ENCODE measurements around the gene SLC12A2. TPM values are rescaled to one million over a fixed set of nuclear protein-coding genes. Genes with fewer than 3 reads are reported as not detected.

Gene SLC12A2
- total and polyA plus RNA-seq, 2 donors (not counting 1 experiment from before 2014, with no cell fraction given), result 3.1 to 28.7 TPM

GRCh38 chr5:128126241-128126640 lies 42.7 kb downstream of the SLC12A2 start:
- Histone ChIP-seq H3K79me2 (ENCODE audit: control insufficient read depth, insufficient read depth, low read length) (no peaks in the 10 kb centered on the region), H4K20me1 (ENCODE audit: control insufficient read depth, insufficient read depth, low read length, poor library complexity, severe bottlenecking) (no peaks in the 10 kb centered on the region), H3K9me3 (ENCODE audit: control extremely low read depth in 1 of 3, control insufficient read depth in 2 of 3, insufficient read depth in 1 of 3, low read length in 2 of 3) (no peaks in the 10 kb centered on the region), H2AFZ (ENCODE audit: insufficient read depth, low read depth, low read length, poor library complexity, severe bottlenecking) (no peak overlapping the region), H3K9ac (ENCODE audit: low read length) (no peak overlapping the region), H3K4me3 (ENCODE audit: control extremely low read depth in 1 of 5, extremely low read depth in 1 of 5, insufficient read depth in 1 of 5, low read depth in 2 of 5, low read length in 4 of 5) (no peak overlapping the region), H3K4me2 (replicated peaks; ENCODE audit: low read depth, low read length, poor library complexity, severe bottlenecking) (no peak overlapping the region), H3K4me1 (ENCODE audit: control insufficient read depth in 2 of 2, insufficient read depth in 2 of 2, low read length in 2 of 2) (no peaks in the 10 kb centered on the region), H3K27me3 (replicated peaks in 1 of 4; ENCODE audit: control extremely low read depth in 1 of 4, control insufficient read depth in 3 of 4, insufficient read depth in 4 of 4, low read length in 3 of 4) (no peaks in the 10 kb centered on the region), H3K27ac (ENCODE audit: low read length in 2 of 2) (no peak overlapping the region), H3K36me3 (replicated peaks in 1 of 2; ENCODE audit: control extremely low read depth in 1 of 2, control insufficient read depth in 1 of 2, extremely low read depth in 1 of 2, insufficient read depth in 2 of 2, low read length in 1 of 2) (peaks cover 0 to 5% of the 10 kb centered on the region in 2 experiments)
- H3K4me1 Mint-ChIP-seq, result peaks cover 7% of the 10 kb centered on the region
- no peak for TF ChIP-seq CTCF (IDR thresholded peaks at IDR 0.05)
- H3K4me3 Mint-ChIP-seq, result no peak overlapping the region
- CTCF ChIA-PET, result no interaction called here
- H3K27ac Mint-ChIP-seq, result no peak overlapping the region
- no peaks in the 10 kb centered on the region for H3K9me3 Mint-ChIP-seq (ENCODE audit: insufficient read depth)
- intact Hi-C loops (cut with micrococcal nuclease), result no loop called here
- POLR2A ChIA-PET, result no interaction called here
- WGBS (ENCODE audit: insufficient coverage), result no CpG with 5 or more reads among the region's 2 CpGs
- H3K27me3 Mint-ChIP-seq, result no peaks in the 10 kb centered on the region
- no peak for DNase-seq
- no peak for ATAC-seq (ENCODE audit: low read depth)

GRCh38 chr5:128132499-128132898 lies 48.9 kb downstream of the SLC12A2 start:
- POLR2A ChIA-PET, result no interaction called here
- Mint-ChIP-seq H3K27me3 (no peaks in the 10 kb centered on the region), H3K4me3 (no peak overlapping the region), H3K27ac (no peak overlapping the region), H3K4me1 (no peaks in the 10 kb centered on the region), H3K9me3 (ENCODE audit: insufficient read depth) (no peaks in the 10 kb centered on the region)
- DNase-seq, result no peak
- intact Hi-C loops (cut with micrococcal nuclease), result no loop called here
- no peak for TF ChIP-seq EZH2 (IDR thresholded peaks at IDR 0.05; ENCODE audit: borderline replicate concordance, insufficient read depth, low read depth, low read length, poor library complexity, severe bottlenecking)
- TF ChIP-seq CTCF (IDR thresholded peaks at IDR 0.05), result no peak
- Histone ChIP-seq H3K79me2 (ENCODE audit: control insufficient read depth, insufficient read depth, low read length) (no peaks in the 10 kb centered on the region), H3K9ac (ENCODE audit: low read length) (no peak overlapping the region), H3K27ac (ENCODE audit: low read length in 2 of 2) (no peak overlapping the region), H3K36me3 (replicated peaks in 1 of 2; ENCODE audit: control extremely low read depth in 1 of 2, control insufficient read depth in 1 of 2, extremely low read depth in 1 of 2, insufficient read depth in 2 of 2, low read length in 1 of 2) (peaks cover 13 to 18% of the 10 kb centered on the region in 2 experiments), H4K20me1 (ENCODE audit: control insufficient read depth, insufficient read depth, low read length, poor library complexity, severe bottlenecking) (no peaks in the 10 kb centered on the region), H3K4me2 (replicated peaks; ENCODE audit: low read depth, low read length, poor library complexity, severe bottlenecking) (no peak overlapping the region), H3K9me3 (ENCODE audit: control extremely low read depth in 1 of 3, control insufficient read depth in 2 of 3, insufficient read depth in 1 of 3, low read length in 2 of 3) (no peaks in the 10 kb centered on the region), H3K4me1 (ENCODE audit: control insufficient read depth in 2 of 2, insufficient read depth in 2 of 2, low read length in 2 of 2) (no peaks in the 10 kb centered on the region), H3K27me3 (replicated peaks in 1 of 4; ENCODE audit: control extremely low read depth in 1 of 4, control insufficient read depth in 3 of 4, insufficient read depth in 4 of 4, low read length in 3 of 4) (no peaks in the 10 kb centered on the region), H2AFZ (ENCODE audit: insufficient read depth, low read depth, low read length, poor library complexity, severe bottlenecking) (no peak overlapping the region), H3K4me3 (ENCODE audit: control extremely low read depth in 1 of 5, extremely low read depth in 1 of 5, insufficient read depth in 1 of 5, low read depth in 2 of 5, low read length in 4 of 5) (no peak overlapping the region)
- CTCF ChIA-PET, result no interaction called here
- ATAC-seq (ENCODE audit: low read depth), result no peak
- WGBS (ENCODE audit: insufficient coverage), result no CpG with 5 or more reads among the region's 1 CpG
